Neural cell (in vitro differentiated cells): Measurements from ENCODE around the gene BRMS1.

Experiments
- CTCF ChIP-seq: fragments of 450-650 bp; IDR thresholded peaks from 2 replicates; pipeline ENCODE4 v1.5.1; 2014; ENCODE audit warnings: antibody characterized with exemption, mild to moderate bottlenecking, moderate library complexity; ENCODE audit not compliant: poor library complexity, severe bottlenecking
- EZH2 ChIP-seq: fragments of 200-600, 300-800 bp; shearing (Covaris generic), sonication (generic); IDR thresholded peaks from 2 replicates; pipeline ENCODE4 v1.6.1; 2014; ENCODE audit warnings: antibody characterized with exemption, low read length, borderline replicate concordance, mild to moderate bottlenecking; ENCODE audit not compliant: insufficient read depth, poor library complexity, severe bottlenecking
- POLR2AphosphoS5 ChIP-seq: IDR thresholded peaks from 2 replicates; pipeline ENCODE4 v1.6.1; 2012
- RAD21 ChIP-seq: fragments of 450-650 bp; conservative IDR thresholded peaks from 2 replicates; pipeline ENCODE4 v1.6.1; 2014; ENCODE audit warnings: antibody characterized with exemption, mild to moderate bottlenecking, moderate library complexity
- REST ChIP-seq: IDR thresholded peaks from 2 replicates; pipeline ENCODE4 v1.6.1; 2012; ENCODE audit warnings: borderline replicate concordance
- SMC3 ChIP-seq: fragments of 450-650 bp; conservative IDR thresholded peaks from 2 replicates; pipeline ENCODE4 v1.6.1; 2014; ENCODE audit warnings: antibody characterized with exemption, mild to moderate bottlenecking, moderate library complexity; ENCODE audit not compliant: poor library complexity

- TF ChIP-seq REST (no peak), CTCF (no peak), RAD21 (no peak), EZH2 (no peak), POLR2AphosphoS5 (no peak), SMC3 (no peak)
These were observed 21.1 kb upstream of the BRMS1 start for GRCh38 chr11:66365711-66366619.
